Body of pancreas (tissue), 4 donors: ENCODE data around the gene IGSF8.

Experiments used
- POLR2A ChIP-seq, 3 donors: fragments of 450-650 bp; IDR thresholded peaks; one replicate each; pipeline ENCODE4 v1.6.1; 2016; ENCODE audit warnings: antibody characterized with exemption in 3 of 3, mild to moderate bottlenecking in 2 of 3
- TF ChIP-seq, protein P1 (sequence below), 7 experiments: fragments of 450-650 bp in 4 of 7; fragments of 200-600 bp in 3 of 7; sonication (generic) in 3 of 7; IDR thresholded peaks; one replicate each; pipeline ENCODE4 v1.5.1; 2016 to 2019; ENCODE audit warnings: antibody characterized with exemption in 7 of 7

DNA sequence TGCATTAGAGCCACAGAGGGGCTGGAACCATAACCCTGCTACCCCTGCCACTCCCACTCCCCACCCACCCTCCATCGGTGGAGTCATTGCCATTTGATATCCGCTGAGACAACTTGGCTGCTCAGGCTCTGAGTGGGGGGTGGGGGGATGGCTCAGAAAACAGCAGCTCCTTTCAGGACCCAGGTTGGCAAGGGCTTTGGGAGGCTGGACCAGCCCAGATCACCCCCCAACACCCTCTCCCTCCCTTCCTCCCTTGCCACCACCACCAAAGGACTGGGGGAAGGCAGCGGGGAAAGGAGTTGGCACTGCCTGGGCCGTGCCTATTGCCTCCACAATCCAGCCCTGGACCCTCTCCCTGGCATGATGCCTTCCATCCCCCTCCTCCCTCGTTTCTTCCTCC, 30.2 kb downstream of the IGSF8 start:
- TF ChIP-seq, protein P1, sequence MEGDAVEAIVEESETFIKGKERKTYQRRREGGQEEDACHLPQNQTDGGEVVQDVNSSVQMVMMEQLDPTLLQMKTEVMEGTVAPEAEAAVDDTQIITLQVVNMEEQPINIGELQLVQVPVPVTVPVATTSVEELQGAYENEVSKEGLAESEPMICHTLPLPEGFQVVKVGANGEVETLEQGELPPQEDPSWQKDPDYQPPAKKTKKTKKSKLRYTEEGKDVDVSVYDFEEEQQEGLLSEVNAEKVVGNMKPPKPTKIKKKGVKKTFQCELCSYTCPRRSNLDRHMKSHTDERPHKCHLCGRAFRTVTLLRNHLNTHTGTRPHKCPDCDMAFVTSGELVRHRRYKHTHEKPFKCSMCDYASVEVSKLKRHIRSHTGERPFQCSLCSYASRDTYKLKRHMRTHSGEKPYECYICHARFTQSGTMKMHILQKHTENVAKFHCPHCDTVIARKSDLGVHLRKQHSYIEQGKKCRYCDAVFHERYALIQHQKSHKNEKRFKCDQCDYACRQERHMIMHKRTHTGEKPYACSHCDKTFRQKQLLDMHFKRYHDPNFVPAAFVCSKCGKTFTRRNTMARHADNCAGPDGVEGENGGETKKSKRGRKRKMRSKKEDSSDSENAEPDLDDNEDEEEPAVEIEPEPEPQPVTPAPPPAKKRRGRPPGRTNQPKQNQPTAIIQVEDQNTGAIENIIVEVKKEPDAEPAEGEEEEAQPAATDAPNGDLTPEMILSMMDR (IDR thresholded peaks at IDR 0.05) = no peak
- no peak for TF ChIP-seq POLR2A (IDR thresholded peaks at IDR 0.05)
